Measurements from ENCODE around the gene TEX14.

TEX14 gene

DNA sequence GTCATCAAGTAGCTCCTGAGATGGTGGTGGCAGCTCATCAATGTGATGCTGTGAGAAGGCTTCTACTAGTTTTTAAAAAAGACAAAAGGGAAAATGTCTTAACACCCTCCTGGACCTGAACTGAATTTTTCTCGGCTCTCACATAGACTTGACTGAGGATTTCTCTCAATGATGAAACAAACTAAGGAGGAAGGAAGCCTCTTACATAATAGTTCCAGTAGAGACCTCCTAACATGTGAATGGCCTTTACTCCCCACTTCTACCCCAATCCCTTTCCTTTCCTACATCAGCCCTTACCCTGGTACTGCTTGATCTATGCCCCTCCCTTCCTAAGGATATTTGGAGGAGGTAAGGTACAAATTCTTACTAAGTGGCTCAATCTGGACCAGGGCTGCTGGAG, 122.6 kb downstream of the TEX14 start:
- DNase-seq (ENCODE audit: low read depth): no peak
- H3K4me3 ChIP-seq (ENCODE audit: low read length): no peak overlapping the region
- TF ChIP-seq, protein P1, sequence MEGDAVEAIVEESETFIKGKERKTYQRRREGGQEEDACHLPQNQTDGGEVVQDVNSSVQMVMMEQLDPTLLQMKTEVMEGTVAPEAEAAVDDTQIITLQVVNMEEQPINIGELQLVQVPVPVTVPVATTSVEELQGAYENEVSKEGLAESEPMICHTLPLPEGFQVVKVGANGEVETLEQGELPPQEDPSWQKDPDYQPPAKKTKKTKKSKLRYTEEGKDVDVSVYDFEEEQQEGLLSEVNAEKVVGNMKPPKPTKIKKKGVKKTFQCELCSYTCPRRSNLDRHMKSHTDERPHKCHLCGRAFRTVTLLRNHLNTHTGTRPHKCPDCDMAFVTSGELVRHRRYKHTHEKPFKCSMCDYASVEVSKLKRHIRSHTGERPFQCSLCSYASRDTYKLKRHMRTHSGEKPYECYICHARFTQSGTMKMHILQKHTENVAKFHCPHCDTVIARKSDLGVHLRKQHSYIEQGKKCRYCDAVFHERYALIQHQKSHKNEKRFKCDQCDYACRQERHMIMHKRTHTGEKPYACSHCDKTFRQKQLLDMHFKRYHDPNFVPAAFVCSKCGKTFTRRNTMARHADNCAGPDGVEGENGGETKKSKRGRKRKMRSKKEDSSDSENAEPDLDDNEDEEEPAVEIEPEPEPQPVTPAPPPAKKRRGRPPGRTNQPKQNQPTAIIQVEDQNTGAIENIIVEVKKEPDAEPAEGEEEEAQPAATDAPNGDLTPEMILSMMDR (conservative IDR thresholded peaks at IDR 0.05; ENCODE audit: low read length): no peak

DNA sequence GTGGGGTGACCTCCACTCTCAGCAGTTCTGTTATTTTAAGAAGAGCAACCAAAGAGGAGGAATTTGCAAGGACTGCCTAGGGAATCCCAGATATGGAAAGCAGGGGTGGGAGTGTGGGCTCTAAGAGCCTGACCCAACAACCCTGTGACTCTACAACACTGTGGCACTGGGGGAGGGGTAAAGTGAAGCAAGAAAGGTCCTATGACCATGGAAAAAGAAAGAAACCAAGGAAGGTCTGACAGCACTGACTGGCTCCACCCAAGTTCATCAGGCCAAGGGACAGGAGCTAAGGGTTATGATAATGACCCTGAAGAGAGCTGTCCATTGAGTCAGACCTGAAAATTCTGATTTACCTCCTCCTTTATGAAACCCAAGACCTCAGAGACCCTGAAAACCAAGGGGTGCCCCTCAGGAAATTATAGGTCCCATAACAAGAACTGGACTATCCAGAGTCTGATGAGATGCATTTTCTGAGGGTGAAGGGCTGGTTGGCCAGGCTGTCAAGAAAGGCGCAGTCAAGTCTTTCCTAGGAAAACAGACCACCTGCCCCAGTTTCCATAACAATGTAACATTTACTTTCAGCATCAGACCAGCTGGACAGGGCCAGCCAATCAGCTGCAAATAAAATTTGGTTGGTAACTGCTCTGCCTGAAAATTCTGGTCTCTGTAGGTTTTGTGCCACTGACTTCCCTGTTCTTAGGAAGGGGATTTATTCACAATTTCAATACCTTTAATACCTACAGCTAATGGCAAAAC, 123.6 kb downstream of the TEX14 start:
- DNase-seq (ENCODE audit: low read depth): no peak
- H3K4me3 ChIP-seq (ENCODE audit: low read length): no peak overlapping the region
- TF ChIP-seq, protein P1 (conservative IDR thresholded peaks at IDR 0.05; ENCODE audit: low read length): no peak

DNA sequence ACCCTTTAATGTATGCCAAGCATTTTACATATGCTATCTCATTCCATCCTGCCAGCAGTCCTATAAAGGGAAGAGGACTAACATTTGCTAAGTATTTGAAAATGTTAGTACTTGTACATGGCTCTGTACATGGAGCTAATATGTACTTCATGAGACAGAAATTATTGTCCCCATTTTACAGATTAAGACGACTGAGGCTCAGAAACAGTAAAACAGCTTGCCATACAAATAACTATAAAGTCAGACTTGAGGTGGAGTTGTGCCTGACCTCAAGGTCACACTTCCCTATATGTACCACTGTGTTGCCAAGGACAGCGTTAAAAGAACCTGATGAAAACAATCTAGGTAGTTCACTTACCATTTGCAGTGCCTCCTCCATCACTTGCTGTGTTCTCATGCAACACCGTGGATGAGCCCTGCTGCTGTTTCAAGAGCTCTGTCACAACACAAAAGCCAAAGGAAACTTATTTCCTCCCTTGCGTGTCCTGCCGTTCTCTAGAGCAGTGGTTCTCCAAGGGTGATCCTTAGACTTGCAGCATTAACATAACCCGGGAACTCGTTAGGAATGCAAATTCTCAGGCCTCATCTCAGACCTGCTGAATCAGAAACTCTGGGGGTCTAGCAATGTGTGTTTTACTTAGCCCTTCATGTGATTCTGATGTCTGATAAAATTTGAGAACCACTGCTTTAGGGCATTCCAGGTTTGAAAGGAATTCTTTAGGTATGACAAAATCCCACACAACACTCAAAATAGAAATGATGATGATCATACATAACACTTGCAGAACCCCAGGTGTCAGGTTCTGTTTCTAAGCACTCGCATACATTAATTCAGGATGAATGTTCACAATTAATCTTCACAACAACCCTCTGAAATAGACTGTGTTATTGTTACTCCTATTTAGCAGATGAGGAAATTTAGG, 126.2 kb downstream of the TEX14 start:
- TF ChIP-seq, protein P1 (conservative IDR thresholded peaks at IDR 0.05; ENCODE audit: low read length): no peak
- H3K4me3 ChIP-seq (ENCODE audit: low read length): no peak overlapping the region
- no peak for DNase-seq (ENCODE audit: low read depth)

DNA sequence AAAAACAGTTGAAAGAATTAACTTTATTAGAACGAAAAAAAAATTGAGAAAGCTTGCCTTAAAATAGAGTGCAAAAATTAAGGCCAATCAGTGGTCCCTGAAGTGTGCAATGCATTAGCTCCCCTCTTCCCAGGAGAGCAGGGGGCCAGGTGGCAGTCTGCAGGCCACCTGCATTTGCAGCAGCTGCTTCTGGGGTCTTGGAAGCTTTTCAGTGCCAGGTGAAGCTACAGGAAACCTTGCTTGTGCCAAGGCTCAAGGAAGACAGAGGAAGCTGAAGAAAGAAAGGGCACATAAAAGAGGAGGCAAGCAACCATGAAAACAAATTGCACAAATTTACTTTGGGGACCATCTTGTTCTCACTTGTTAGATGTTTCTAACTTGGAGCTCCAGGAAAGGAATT, 126.9 kb downstream of the TEX14 start:
- no peak overlapping the region for H3K4me3 ChIP-seq (ENCODE audit: low read length)
- DNase-seq (ENCODE audit: low read depth): no peak
- TF ChIP-seq, protein P1 (conservative IDR thresholded peaks at IDR 0.05; ENCODE audit: low read length): no peak

DNA sequence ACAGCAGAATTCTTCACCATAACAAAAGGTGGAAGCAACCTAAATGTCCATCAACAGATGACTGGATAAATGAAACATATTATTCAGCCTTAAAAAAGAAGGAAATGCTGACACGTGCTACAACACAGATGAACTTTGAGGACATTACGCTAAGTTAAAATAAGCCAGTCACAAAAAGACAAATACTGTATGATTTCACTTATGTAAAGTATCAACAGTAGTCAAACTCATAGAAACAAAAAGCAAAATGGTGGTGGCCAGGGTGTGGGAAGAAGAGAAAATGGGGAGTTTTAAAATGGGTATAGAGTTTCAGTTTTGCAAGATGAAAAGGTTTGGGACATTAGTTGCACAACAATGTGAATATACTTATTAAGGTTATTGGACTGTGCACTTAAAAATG, 127.6 kb downstream of the TEX14 start:
- no peak for DNase-seq (ENCODE audit: low read depth)
- TF ChIP-seq, protein P1 (conservative IDR thresholded peaks at IDR 0.05; ENCODE audit: low read length): no peak

DNA sequence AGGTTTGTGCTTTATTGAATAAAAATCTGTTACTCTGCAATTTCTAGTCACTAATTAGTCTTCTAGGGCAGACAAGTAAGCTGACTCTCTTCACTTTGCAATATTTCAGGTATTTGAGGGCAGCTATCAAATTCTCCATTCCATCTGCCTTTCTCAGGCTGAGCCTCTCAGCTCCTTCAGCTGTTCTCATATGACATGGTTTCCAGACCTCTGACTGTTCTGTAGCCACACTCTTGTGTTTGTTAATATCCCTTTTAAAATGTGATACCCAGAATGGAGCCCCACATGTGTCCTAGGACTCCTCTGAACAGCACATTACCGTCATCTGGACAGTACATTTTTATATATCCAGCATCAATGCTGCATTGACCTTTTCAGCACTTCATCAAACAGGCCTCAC, 131.3 kb downstream of the TEX14 start:
- TF ChIP-seq, protein P1 (conservative IDR thresholded peaks at IDR 0.05; ENCODE audit: low read length): no peak

More for the DNA sequence above, 127.6 kb downstream of the TEX14 start:
- no peak overlapping the region for H3K4me3 ChIP-seq (ENCODE audit: low read length)

More for the DNA sequence above, 131.3 kb downstream of the TEX14 start:
- no peak for DNase-seq (ENCODE audit: low read depth)
- no peak overlapping the region for H3K4me3 ChIP-seq (ENCODE audit: low read length)

Data from AG10803 (cell line).